Measurements from ENCODE around the gene NDUFB2.
"Not testable (repeated sequence)": the region's sequence is repeated elsewhere in the genome, so short reads cannot be mapped to it uniquely, and the experiment has no call there.

NDUFB2 gene

DNA sequence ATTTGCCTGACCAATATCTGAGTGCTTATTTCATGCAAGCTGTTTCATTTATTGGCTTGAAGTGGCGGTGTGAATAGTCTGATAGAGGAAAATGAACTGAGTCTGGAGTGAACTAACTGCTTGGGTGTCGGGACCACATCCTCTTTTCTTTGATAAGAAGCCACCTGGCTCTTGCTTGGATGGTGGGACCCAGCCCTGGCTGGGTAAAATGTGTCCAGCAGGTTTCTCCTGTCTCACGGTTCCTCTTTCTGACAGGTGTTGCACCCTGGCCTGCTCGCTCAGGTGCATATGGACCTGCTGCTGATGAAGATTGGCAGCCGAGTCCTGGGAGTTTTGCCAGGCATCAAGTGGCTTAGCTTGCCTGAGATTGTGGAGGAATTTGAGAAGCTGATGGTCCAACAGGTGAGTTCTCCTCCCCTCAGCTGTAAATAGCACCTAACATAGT is 22.1 kb upstream of the NDUFB2 start:
- Mint-ChIP-seq H3K4me1 (peaks cover 24% of the 10 kb centered on the region), H3K9me3 (no peaks in the 10 kb centered on the region), H3K27ac (peak overlapping the region; percentile 27 to 45 (median 42)), H3K4me3 (peak overlapping the region; percentile 85 to 91 (median 89)), H3K27me3 (ENCODE audit: low read depth) (peaks cover 3% of the 10 kb centered on the region), H3K36me3 (ENCODE audit: low read depth) (peaks cover 22% of the 10 kb centered on the region)
- TF ChIP-seq, protein P1, sequence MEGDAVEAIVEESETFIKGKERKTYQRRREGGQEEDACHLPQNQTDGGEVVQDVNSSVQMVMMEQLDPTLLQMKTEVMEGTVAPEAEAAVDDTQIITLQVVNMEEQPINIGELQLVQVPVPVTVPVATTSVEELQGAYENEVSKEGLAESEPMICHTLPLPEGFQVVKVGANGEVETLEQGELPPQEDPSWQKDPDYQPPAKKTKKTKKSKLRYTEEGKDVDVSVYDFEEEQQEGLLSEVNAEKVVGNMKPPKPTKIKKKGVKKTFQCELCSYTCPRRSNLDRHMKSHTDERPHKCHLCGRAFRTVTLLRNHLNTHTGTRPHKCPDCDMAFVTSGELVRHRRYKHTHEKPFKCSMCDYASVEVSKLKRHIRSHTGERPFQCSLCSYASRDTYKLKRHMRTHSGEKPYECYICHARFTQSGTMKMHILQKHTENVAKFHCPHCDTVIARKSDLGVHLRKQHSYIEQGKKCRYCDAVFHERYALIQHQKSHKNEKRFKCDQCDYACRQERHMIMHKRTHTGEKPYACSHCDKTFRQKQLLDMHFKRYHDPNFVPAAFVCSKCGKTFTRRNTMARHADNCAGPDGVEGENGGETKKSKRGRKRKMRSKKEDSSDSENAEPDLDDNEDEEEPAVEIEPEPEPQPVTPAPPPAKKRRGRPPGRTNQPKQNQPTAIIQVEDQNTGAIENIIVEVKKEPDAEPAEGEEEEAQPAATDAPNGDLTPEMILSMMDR (IDR thresholded peaks at IDR 0.05; ENCODE audit: unreplicated experiment in 3 of 3) = no peak

DNA sequence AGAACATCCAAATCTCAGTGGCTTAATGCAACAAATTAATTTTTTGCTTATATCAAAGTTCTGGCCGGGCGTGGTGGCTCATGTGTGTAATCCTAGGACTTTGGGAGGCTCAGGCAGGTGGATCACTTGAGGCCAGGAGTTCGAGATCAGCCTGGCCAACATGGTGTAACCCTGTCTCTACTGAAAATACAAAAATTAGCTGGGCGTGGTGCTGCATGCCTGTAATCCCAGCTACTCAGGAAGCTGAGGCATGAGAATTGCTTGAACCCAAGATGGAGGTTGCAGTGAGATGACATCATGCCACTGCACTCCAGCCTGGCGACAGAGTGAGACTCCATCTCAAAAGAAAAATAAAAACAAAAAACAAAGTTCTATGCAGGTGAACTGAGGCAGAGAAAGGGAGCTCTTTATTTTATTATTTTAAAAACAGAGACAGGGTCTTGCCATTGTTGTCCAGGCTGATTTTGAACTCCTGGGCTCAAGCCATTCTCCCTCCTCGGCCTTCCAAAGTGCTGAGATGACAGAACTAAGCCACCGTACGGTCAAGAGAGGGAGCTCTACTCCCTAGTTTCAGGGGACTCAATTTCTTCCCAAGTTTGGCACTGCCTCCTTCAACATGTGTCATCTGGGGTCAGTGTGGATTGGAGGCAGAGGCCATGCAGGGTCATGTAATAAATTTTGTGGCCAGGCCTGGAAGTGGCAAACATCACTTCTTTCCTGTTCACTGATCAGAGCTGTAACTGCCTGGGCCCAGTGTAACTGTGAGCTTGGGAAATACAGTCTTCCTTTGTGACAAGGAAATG is 21.4 kb upstream of the NDUFB2 start:
- Mint-ChIP-seq H3K27me3 (ENCODE audit: low read depth) (peaks cover 3% of the 10 kb centered on the region), H3K27ac (peak overlapping the region in 2 of 3 experiments; percentile 60 to 66), H3K36me3 (ENCODE audit: low read depth) (peaks cover 25% of the 10 kb centered on the region), H3K4me1 (peaks cover 24% of the 10 kb centered on the region), H3K4me3 (peak overlapping the region; percentile 85 to 91 (median 89)), H3K9me3 (no peaks in the 10 kb centered on the region)
- TF ChIP-seq, protein P1 (IDR thresholded peaks at IDR 0.05; ENCODE audit: unreplicated experiment in 3 of 3) = peak in 2 of 3 experiments; percentile 35 to 48

DNA sequence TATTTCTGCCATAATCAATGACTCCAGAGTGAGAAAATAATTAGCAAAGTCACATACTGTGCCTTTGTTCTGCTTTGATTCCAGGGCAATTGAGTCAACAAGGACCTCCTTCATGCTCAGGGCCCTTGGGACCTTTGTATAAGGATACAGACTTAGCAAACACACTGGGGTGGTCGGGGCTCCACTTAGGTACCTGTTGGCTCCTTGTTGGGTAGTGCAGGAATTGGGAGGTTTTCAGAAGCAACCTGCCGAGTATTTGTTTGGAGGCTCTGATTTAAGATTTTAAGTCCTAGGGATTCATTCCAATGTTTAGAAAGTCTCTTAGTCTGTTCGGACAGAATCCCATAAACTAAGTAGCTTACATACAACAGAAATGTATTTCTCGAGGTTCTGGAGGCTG is 20.8 kb upstream of the NDUFB2 start:
- H3K27me3 Mint-ChIP-seq (ENCODE audit: low read depth) = peaks cover 3% of the 10 kb centered on the region
- H3K36me3 Mint-ChIP-seq (ENCODE audit: low read depth) = peaks cover 31% of the 10 kb centered on the region
- TF ChIP-seq, protein P1 (IDR thresholded peaks at IDR 0.05; ENCODE audit: unreplicated experiment in 3 of 3) = no peak
- no peaks in the 10 kb centered on the region for H3K9me3 Mint-ChIP-seq
- peak overlapping the region in 2 of 3 experiments; percentile 34 to 85 for H3K4me3 Mint-ChIP-seq
- peak overlapping the region in 2 of 3 experiments; percentile 60 to 66 for H3K27ac Mint-ChIP-seq
- peaks cover 24% of the 10 kb centered on the region for H3K4me1 Mint-ChIP-seq

DNA sequence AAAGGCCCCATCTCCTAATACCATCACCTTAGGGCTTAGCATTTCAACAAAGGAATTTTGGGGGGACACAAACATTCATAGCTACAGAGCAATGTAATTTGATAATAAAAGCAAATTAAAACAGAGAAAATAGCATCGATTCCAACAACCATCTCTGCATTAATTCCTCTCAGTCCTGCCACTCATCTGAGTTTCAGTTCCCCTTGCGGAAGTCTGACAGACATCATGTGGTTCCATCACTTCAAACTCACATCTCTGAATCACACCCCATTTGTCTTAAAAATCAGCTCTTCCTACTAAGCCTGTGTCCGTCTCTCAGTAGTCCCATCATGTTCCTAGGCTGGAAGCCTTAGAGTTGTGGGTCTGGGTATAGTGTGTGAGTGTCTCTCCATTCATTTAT is 20.2 kb upstream of the NDUFB2 start:
- TF ChIP-seq, protein P1 (IDR thresholded peaks at IDR 0.05; ENCODE audit: unreplicated experiment in 3 of 3) = no peak
- Mint-ChIP-seq H3K9me3 (no peaks in the 10 kb centered on the region), H3K27me3 (ENCODE audit: low read depth) (peaks cover 3% of the 10 kb centered on the region), H3K4me3 (peak overlapping the region in 2 of 3 experiments; percentile 10 to 26), H3K36me3 (ENCODE audit: low read depth) (peaks cover 35% of the 10 kb centered on the region), H3K4me1 (peaks cover 24% of the 10 kb centered on the region), H3K27ac (no peak overlapping the region)

DNA sequence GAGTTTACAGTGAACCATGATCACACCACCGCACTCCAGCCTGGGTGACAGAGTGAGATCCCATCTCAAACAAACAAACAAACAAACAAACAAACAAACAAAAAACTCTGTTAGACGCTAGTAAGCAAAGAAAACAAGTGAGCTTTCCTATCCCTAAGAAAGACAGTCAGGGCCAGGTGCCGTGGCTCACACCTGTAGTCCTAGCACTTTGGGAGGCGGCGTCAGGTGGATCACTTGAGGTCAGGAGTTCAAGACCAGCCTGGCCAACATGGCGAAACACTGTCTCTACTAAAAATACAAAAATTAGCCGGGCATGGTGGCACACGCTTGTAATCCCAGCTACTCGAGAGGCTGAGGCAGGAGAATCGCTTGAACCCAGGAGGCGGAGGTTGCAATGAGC is 19.6 kb upstream of the NDUFB2 start:
- Mint-ChIP-seq H3K4me1 (peaks cover 25% of the 10 kb centered on the region), H3K36me3 (ENCODE audit: low read depth) (peaks cover 36% of the 10 kb centered on the region)
- H3K27me3 Mint-ChIP-seq (ENCODE audit: low read depth); H3K4me3 Mint-ChIP-seq; H3K27ac Mint-ChIP-seq; H3K9me3 Mint-ChIP-seq: not testable (repeated sequence)

DNA sequence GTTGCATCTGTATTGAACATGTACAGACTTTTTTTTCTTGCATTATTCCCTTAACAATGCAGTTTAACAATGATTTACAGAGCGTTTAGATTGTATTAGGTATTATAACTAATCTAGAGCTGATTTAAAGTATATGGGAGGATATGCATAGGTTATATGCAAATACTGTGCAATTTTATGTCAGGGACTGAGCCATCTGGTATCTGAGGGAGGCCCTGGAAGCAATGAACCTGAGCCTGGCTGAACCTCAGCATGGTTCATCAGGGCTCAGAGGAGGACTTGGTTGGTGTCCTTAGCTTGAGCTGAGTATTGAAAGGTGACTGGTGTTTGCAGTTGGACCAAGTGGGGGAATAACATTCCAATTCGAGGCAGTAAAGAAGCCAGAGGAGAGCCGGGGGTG is 19.0 kb upstream of the NDUFB2 start:
- Mint-ChIP-seq H3K4me3 (no peak overlapping the region), H3K27me3 (ENCODE audit: low read depth) (no peaks in the 10 kb centered on the region), H3K36me3 (ENCODE audit: low read depth) (peaks cover 41% of the 10 kb centered on the region), H3K27ac (no peak overlapping the region), H3K4me1 (peaks cover 25% of the 10 kb centered on the region), H3K9me3 (no peaks in the 10 kb centered on the region)
- TF ChIP-seq, protein P1 (IDR thresholded peaks at IDR 0.05; ENCODE audit: unreplicated experiment in 3 of 3) = no peak

Data from nephron (organoid).